GM19397 (cell line): Measurements from ENCODE around the gene ABHD12B.
"Not testable (repeated sequence)": the region's sequence is repeated elsewhere in the genome, so short reads cannot be mapped to it uniquely, and the experiment has no call there.

ENCODE experiments used
- ATAC-seq: cut with Tn5 transposase; IDR thresholded peaks from one replicate; pipeline ENCODE4 v1.9.1; 2021; ENCODE audit warnings: mild to moderate bottlenecking, moderate library complexity; ENCODE audit not compliant: unreplicated experiment

Gene ABHD12B

DNA sequence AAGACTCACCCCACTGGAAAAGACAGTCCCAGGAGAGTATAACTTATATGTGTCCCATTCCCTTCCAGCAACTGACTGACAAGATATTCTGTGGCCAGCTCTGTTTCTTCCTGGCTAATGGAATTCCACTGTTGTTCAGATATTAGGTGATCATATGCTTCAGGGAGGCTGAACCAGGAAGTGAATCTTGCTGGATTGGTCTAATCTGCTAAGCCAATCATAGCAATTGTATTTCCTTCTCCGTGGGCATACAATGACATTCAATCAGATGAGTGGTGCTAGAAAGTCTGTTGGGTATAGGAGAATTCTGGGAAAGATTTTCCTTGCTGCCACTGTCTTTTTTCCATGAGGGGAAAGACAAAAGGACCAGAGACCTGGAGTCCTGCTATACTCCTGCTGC lies 60.3 kb downstream of the ABHD12B start:
- ATAC-seq: no peak

- no peak for ATAC-seq
These were observed 61.0 kb downstream of the ABHD12B start for GRCh38 chr14:50932592-50933495.

DNA sequence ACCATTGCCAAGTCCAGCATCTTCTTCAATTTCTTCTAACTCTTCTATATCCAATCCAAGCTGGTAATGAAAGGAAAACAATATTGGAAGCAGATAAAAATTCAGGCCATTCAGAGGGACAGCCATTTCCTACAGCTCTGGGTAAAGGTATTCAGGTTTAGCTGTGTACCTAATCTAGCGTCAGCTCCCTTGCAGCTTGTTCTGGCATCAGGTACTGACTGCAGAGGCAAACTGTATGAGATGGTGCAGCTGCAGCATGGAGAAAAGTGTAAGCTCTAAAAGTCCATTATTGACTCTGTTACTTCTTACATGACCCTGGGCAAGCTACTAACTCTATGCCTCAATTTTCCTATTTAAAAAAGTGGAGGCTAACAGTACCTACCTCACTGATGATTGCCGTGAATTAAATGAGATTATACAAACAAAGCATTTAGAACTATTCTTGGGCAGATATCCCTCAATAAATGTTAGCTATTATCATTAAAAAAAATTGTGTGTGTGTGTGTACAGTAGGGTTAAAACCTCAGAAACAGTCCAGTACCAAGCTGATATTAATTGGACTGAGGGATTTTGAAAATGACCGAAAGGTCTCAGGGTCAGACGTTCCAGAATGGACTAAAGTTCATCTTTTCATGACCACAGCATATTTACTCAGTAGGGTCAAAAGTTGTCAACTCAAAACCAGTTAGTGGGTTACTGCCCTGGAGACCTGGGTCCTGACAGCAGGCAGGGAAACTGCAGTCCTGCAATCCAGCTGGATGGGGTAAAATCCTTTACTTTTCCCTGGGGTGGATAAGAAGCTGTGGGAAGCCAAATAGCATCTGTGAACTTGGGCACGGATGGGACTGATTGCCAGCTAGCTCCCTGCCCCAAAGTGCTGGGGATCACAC lies 63.5 kb downstream of the ABHD12B start:
- no peak for ATAC-seq

DNA sequence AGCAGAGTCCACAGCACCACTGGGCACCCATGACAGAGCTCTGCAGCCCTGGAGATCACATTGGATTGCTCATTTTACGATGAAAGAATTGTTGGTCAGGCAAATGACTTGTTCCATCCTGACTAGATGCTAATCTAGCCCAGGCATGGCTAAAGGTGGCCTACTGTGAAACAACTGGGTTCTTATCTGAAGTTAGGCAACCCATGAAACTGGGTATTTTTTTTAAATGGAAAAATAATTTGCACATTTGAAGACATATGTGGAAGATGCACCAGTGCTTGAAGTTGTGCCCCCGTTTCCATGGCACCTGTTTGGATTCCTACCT lies 64.1 kb downstream of the ABHD12B start:
- ATAC-seq: no peak

DNA sequence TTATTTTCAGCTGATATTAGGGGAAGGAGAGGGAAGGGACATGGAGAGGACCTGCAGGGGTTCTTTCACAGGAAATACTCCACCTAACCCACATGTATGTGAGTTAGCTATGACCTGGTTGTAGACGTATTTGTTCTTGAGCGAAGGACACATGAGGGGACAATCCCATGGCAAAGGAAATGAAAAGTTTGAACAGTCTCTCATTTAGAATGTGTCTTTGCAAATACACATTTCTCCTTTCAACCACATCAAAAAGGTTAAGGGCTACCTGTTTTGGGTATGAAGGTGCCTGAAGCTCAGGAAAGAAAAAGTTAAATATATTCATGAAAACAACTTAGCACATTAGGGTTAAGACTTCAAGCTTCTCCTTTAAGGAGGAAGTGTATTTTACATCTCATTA lies 65.0 kb downstream of the ABHD12B start:
- no peak for ATAC-seq

DNA sequence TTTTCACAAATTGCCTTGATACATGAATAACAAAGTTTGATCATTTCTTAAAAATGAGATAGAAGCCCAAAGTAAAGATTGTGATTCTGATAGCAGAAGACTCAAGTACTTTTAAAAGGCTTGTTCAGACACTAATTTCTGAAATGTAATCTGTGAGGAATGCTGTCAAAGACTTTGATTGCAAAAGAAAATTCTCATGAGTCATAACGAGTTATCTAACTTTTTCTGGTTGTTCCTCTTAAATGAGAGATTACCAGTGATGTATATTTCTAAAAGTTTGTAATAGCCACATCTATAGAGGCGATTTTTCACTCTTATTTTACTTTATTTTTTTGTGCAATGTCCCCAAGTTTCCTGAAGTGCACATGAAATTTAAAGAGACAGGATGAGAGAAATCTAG lies 65.5 kb downstream of the ABHD12B start:
- ATAC-seq: no peak

DNA sequence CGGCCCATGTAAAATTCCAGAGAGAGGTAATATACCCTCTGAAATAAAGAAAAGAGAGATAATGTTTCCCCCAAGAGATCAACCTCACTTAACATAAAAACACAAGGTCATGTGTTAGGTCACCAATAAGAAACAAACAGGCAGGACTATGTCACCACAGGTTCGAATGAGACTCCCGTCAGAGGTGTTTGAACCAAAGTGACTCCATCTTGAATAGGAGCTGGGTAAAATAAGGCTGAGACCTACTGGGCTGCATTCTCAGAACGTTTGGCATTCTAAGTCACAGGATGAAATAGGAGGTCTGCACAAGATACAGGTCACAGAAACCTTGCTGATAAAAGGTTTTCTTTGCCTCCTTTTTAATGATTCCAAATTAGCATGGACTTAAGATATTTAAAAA lies 65.9 kb downstream of the ABHD12B start:
- ATAC-seq: no peak

GRCh38 chr14:50941151-50941550 lies 69.3 kb downstream of the ABHD12B start:
- no peak for ATAC-seq

DNA sequence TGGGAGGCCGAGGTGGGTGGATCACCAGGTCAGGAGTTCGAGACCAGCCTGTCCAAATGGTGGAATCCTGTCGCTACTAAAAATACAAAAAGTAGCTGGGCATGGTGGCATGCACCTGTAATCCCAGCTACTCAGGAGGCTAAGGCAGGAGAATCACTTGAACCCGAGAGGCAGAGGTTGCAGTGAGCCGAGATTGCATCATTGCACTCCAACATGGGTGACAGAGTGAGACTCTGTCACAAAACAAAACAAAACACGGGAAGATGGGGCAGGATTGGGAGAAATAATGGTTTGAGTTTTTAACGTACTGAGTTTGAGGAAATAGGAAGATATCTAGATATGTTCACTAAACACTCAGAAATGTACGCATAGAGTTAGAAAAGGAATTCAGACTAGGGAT lies 69.8 kb downstream of the ABHD12B start:
- ATAC-seq: not testable (repeated sequence)

GRCh38 chr14:50943261-50943942 lies 71.5 kb downstream of the ABHD12B start:
- ATAC-seq: no peak

DNA sequence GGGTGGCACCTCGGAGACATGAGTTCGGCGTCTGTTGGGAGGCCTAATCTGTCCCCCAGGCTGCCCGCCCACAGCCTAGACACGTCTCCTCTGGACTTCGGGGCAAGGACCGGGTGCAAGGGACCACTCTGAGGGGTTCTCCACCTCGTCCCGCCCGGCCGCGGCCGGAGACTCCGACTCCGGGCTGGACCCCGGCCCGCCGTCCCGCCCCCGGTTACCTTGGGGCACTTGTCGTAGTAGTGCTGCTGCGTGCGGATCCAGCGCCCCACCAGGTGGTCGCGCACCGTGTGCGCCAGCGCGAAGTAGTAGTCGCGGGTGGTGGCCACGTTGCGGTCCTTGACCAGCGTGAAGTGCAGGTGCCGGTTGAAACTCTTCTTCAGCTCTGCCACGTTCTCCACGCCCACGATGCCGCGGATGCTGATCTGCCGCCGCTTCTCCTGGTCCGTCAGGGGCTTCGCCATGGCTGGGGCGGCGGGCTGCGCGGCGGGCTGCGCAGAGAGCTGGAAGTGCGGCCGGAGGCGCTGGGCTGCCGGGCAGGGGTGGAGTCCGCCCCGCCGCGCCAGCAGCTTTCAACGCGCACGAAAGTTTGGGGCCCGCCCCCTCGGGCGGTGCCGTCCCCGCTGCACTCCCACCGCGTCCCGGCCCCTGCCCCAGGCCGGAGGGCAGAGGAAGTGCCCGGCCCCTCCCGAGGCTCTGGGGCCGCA lies 72.2 kb downstream of the ABHD12B start, which contains the start of gene PYGL:
PYGL (minus strand) TSS at position 541 of the 704 bp plus-strand sequence; CDS start at position 461, 80 bp downstream.
- peak; percentile 63 for ATAC-seq

DNA sequence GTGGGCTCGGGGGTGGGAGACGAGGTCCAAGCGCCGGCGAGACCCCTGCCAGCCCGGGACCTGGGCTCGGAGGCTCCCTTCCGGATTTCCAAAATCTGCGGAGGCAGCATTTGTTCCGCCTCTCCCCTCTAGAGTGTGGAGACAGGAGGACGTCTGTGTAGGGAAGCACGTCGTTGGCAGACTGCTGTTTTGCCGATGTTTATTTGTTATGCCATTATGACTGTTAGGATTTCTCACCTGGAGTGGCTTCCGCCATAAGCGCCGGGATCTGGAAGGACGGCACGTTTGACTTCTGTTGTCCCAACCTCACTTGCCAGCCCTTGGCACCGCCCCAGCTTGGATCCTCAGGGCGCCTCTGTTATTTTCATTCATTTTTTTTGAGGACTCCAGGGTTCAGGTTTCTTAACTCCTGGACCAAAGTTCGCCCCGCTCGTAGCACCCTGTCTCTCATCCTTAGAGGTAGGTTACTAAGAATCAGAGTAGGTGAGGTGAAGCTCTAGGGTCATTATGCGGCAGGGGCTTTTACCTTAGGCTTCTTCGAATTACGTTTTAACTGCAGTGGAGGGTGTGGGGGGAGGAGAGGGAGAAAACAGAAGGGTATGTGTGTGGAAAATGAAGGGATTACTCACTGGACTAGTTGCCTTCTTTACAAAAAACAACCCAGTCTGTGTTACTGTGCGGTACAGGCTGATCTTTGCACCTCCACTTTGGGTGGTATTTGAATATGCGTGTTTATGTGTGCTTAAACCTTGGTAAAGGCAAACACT lies 73.0 kb downstream of the ABHD12B start:
- ATAC-seq: no peak

GRCh38 chr14:50946234-50946935 lies 74.5 kb downstream of the ABHD12B start:
- no peak for ATAC-seq

- ATAC-seq: no peak
These were observed 75.6 kb downstream of the ABHD12B start for GRCh38 chr14:50947446-50947845.

DNA sequence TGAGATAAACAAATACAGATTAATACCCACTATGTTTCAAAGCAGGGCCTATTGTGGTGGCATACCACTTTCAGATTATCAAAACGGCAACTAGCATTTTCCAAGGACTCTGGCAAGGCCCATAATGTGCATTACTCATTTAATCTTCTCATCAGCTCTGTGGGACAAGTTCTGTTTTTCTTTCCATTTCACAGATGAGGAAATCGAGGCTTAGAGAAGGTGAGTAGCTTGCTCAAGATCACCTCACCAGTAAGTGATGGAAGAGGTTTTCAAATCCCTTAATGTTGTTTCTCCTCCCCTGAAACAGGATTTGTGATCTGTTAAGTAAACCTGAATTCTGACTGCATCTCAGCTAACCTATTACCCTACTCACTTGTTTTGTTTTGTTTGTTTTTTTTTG lies 76.4 kb downstream of the ABHD12B start:
- no peak for ATAC-seq

DNA sequence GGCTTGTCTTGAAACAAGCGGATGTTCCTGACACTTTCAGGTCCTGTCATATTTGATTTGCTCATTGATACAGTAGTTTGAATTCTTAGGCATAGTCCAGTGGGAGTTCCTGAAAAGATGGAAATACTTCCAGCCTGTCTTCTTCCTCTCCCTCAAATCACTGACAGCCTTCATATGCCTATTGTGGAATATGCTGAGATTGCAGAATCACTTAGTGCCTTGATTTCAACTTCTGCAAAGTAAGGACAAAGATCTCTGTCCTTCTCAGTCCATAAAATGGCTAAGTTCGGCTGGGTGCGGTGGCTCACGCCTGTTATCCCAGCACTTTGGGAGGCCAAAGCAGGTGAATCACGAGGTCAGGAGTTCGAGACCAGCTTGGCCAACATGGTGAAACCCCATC lies 79.2 kb downstream of the ABHD12B start:
- ATAC-seq: no peak

DNA sequence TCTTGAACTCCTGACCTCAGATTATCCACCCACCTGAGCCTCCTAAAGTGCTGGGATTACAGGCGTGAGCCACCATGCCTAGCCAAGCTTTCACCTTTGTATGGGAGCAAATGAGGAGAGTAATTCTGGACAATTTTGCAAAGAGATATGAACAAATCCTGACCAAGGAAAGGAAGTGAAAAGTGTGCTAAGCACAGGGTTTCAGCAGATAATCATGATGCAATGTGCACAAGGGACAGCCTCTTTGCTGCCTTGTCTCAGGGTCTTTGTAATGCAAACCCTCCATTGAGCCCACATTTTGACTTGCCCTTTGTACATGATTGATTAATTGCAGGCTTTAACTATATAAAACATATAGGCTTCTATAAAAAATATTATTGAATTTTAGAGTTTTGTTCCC lies 81.6 kb downstream of the ABHD12B start:
- ATAC-seq: no peak
